Suprapubic skin (tissue), 3 donors: ENCODE measurements around the gene NIP7.

Experiments
- CTCF ChIP-seq, 2 donors: fragments of 200-600 bp in 1 of 2; fragments of 450-650 bp in 1 of 2; sonication (generic) in 1 of 2; IDR thresholded peaks; one replicate each; pipeline ENCODE4 v1.5.1; 2016 to 2019; ENCODE audit warnings: antibody characterized with exemption in 2 of 2, mild to moderate bottlenecking in 1 of 2, moderate library complexity in 1 of 2
- POLR2A ChIP-seq, 2 donors: fragments of 450-650 bp; IDR thresholded peaks; one replicate each; pipeline ENCODE4 v1.6.1; 2017; ENCODE audit warnings: antibody characterized with exemption in 2 of 2, mild to moderate bottlenecking in 2 of 2, moderate library complexity in 2 of 2

GRCh38 chr16:69351309-69352027, 11.9 kb downstream of the NIP7 start, which contains the start of gene TMED6:
- TF ChIP-seq CTCF (IDR thresholded peaks at IDR 0.05), result no peak
- no peak for TF ChIP-seq POLR2A (IDR thresholded peaks at IDR 0.05)
